Measurements from ENCODE around the gene PMPCA. TPM values are rescaled to one million over a fixed set of nuclear protein-coding genes. Genes with fewer than 3 reads are reported as not detected.

Gene PMPCA
- polyA plus RNA-seq, 1 of the 3 experiments (the other 2 are of a cell fraction), result 125 TPM

- H4K20me1 ChIP-seq (ENCODE audit: insufficient read depth), result peaks cover 47% of the 10 kb centered on the region
These were observed 30.8 kb downstream of the PMPCA start for GRCh38 chr9:136441191-136441680.

DNA sequence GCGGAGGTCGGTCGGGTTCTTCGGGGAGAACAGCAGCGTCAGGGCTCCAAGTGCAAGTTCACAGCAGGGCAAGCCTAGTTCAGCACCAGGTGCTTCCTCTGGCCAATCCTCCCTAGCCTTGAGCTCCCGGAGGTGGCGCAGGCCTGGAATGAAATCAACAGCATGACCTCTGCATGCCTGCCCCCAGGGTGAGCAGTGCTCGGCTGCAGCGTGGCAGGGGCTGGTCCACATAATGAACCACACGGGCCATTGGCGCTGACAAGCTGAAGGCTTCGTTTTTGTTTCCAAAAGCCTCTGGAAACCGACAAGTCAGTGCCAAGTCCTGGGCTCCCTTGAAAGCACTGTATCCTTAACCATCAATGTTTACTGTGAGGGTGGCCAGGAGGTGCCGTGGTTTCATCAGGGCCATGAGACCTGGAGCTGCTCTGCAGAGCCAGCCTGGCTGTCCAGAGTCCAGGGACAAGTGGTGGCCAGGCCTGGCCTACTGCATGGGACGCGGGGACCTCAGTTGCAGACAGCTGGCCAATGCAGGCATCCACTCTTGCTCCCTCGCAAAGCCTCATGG lies 31.3 kb downstream of the PMPCA start:
- H2AFZ ChIP-seq (ENCODE audit: low read depth), result no peak overlapping the region
- 91% methylated on average over 13 of the region's 17 CpGs for WGBS (ENCODE audit: low lambda C conversion rate)
- H3K36me3 ChIP-seq (replicated peaks in 1 of 2; ENCODE audit: control insufficient read depth in 1 of 2, insufficient read depth in 2 of 2, low read length in 1 of 2), result peaks cover 21 to 58% of the 10 kb centered on the region in 2 experiments
- no peak overlapping the region for H3K4me3 ChIP-seq (ENCODE audit: low read depth in 2 of 2, low read length in 1 of 2)
- H3K9me3 ChIP-seq, result no peaks in the 10 kb centered on the region
- H3K9ac ChIP-seq, result no peak overlapping the region
- no peaks in the 10 kb centered on the region for H3K9me2 ChIP-seq
- H3K4me1 ChIP-seq (ENCODE audit: control insufficient read depth in 1 of 2, insufficient read depth in 2 of 2, low read depth in 1 of 2, low read length in 1 of 2), result peaks cover 0 to 18% of the 10 kb centered on the region in 2 experiments; a peak in 1 of 4 replicates
- peaks cover 27% of the 10 kb centered on the region for H3K79me2 ChIP-seq (ENCODE audit: insufficient read depth)
- peaks cover 30% of the 10 kb centered on the region for H3F3A ChIP-seq (replicated peaks; ENCODE audit: insufficient read depth)
- DNase-seq, result no peak
- ChIA-PET CTCF (interaction anchor here (1.2 kb wide), 1 partner anchor 43 kb away, joined by 5 read pairs; no protein-coding TSS in a partner anchor), POLR2A (no interaction called here)
- H3K27me3 ChIP-seq (ENCODE audit: insufficient read depth), result no peaks in the 10 kb centered on the region
- no peak overlapping the region for H3K4me2 ChIP-seq
- no peak overlapping the region for H3K27ac ChIP-seq (ENCODE audit: low read depth in 2 of 2, low read length in 1 of 2)
- peaks cover 42% of the 10 kb centered on the region for H4K20me1 ChIP-seq (ENCODE audit: insufficient read depth)
- no peak for TF ChIP-seq SMC3 (IDR thresholded peaks at IDR 0.05; ENCODE audit: low read depth, low read length)
- TF ChIP-seq SIN3A (IDR thresholded peaks at IDR 0.05; ENCODE audit: borderline replicate concordance, low read depth, low read length), result no peak
- TF ChIP-seq POLR2AphosphoS5 (IDR thresholded peaks at IDR 0.05; ENCODE audit: low read depth, low read length), result no peak
- no peak for TF ChIP-seq TAF1 (IDR thresholded peaks at IDR 0.05; ENCODE audit: borderline replicate concordance, low read depth, low read length)
- no peak for TF ChIP-seq CHD2 (IDR thresholded peaks at IDR 0.05; ENCODE audit: low read length, partially characterized antibody)
- no peak for TF ChIP-seq RCOR1 (IDR thresholded peaks at IDR 0.05; ENCODE audit: low read length)
- TF ChIP-seq MEF2A (IDR thresholded peaks at IDR 0.05; ENCODE audit: borderline replicate concordance, low read depth), result no peak
- no peak for TF ChIP-seq TEAD4 (IDR thresholded peaks at IDR 0.05; ENCODE audit: borderline replicate concordance, insufficient read depth)
- no peak for TF ChIP-seq ELF1 (IDR thresholded peaks at IDR 0.05)
- no peak for TF ChIP-seq RXRA (IDR thresholded peaks at IDR 0.05; ENCODE audit: borderline replicate concordance, low read depth)
- TF ChIP-seq, protein P1, sequence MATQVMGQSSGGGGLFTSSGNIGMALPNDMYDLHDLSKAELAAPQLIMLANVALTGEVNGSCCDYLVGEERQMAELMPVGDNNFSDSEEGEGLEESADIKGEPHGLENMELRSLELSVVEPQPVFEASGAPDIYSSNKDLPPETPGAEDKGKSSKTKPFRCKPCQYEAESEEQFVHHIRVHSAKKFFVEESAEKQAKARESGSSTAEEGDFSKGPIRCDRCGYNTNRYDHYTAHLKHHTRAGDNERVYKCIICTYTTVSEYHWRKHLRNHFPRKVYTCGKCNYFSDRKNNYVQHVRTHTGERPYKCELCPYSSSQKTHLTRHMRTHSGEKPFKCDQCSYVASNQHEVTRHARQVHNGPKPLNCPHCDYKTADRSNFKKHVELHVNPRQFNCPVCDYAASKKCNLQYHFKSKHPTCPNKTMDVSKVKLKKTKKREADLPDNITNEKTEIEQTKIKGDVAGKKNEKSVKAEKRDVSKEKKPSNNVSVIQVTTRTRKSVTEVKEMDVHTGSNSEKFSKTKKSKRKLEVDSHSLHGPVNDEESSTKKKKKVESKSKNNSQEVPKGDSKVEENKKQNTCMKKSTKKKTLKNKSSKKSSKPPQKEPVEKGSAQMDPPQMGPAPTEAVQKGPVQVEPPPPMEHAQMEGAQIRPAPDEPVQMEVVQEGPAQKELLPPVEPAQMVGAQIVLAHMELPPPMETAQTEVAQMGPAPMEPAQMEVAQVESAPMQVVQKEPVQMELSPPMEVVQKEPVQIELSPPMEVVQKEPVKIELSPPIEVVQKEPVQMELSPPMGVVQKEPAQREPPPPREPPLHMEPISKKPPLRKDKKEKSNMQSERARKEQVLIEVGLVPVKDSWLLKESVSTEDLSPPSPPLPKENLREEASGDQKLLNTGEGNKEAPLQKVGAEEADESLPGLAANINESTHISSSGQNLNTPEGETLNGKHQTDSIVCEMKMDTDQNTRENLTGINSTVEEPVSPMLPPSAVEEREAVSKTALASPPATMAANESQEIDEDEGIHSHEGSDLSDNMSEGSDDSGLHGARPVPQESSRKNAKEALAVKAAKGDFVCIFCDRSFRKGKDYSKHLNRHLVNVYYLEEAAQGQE (IDR thresholded peaks at IDR 0.05; ENCODE audit: low read depth, low read length), result no peak
- no peak for TF ChIP-seq RFX5 (IDR thresholded peaks at IDR 0.05; ENCODE audit: low read length)
- no peak for TF ChIP-seq TCF12 (IDR thresholded peaks at IDR 0.05)
- no peak for TF ChIP-seq YY1 (IDR thresholded peaks at IDR 0.05; ENCODE audit: low read depth)
- TF ChIP-seq JUND (IDR thresholded peaks at IDR 0.05), result no peak

More at GRCh38 chr9:136441191-136441680, 30.8 kb downstream of the PMPCA start:
- DNase-seq, result no peak
- Histone ChIP-seq H3K9ac (no peak overlapping the region), H3K36me3 (replicated peaks in 1 of 2; ENCODE audit: control insufficient read depth in 1 of 2, insufficient read depth in 2 of 2, low read length in 1 of 2) (peaks cover 16 to 56% of the 10 kb centered on the region in 2 experiments), H3K27ac (ENCODE audit: low read depth in 2 of 2, low read length in 1 of 2) (no peak overlapping the region), H3K79me2 (ENCODE audit: insufficient read depth) (peaks cover 33% of the 10 kb centered on the region), H3K9me3 (no peaks in the 10 kb centered on the region), H2AFZ (ENCODE audit: low read depth) (no peak overlapping the region), H3F3A (replicated peaks; ENCODE audit: insufficient read depth) (peaks cover 28% of the 10 kb centered on the region), H3K4me2 (no peak overlapping the region), H3K9me2 (no peaks in the 10 kb centered on the region), H3K27me3 (ENCODE audit: insufficient read depth) (no peaks in the 10 kb centered on the region), H3K4me1 (ENCODE audit: control insufficient read depth in 1 of 2, insufficient read depth in 2 of 2, low read depth in 1 of 2, low read length in 1 of 2) (peaks cover 0 to 21% of the 10 kb centered on the region in 2 experiments; a peak in 1 of 4 replicates), H3K4me3 (ENCODE audit: low read depth in 2 of 2, low read length in 1 of 2) (no peak overlapping the region)
- CTCF ChIA-PET, result interaction anchor here (1.1 to 1.7 kb wide), 5 partner anchors 12 to 44 kb away, joined by 3 to 14 read pairs (median 5); no protein-coding TSS in a partner anchor
- TF ChIP-seq MEF2A (IDR thresholded peaks at IDR 0.05; ENCODE audit: borderline replicate concordance, low read depth) (no peak), GABPA (IDR thresholded peaks at IDR 0.05; ENCODE audit: low read depth) (no peak), YY1 (IDR thresholded peaks at IDR 0.05; ENCODE audit: low read depth) (no peak), NFIC (IDR thresholded peaks at IDR 0.05; ENCODE audit: borderline replicate concordance) (no peak), GATA2 (CRISPR knock-in tag; IDR thresholded peaks at IDR 0.05) (no peak), MAX (IDR thresholded peaks at IDR 0.05; ENCODE audit: low read depth) (no peak), SIN3A (IDR thresholded peaks at IDR 0.05; ENCODE audit: borderline replicate concordance, low read depth, low read length) (no peak), FOSL2 (IDR thresholded peaks at IDR 0.05; ENCODE audit: borderline replicate concordance, low read depth) (no peak)
- TF ChIP-seq, protein P2, sequence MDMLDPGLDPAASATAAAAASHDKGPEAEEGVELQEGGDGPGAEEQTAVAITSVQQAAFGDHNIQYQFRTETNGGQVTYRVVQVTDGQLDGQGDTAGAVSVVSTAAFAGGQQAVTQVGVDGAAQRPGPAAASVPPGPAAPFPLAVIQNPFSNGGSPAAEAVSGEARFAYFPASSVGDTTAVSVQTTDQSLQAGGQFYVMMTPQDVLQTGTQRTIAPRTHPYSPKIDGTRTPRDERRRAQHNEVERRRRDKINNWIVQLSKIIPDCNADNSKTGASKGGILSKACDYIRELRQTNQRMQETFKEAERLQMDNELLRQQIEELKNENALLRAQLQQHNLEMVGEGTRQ (IDR thresholded peaks at IDR 0.05; ENCODE audit: borderline replicate concordance, low read depth, low read length), result no peak
- TF ChIP-seq, protein P3, sequence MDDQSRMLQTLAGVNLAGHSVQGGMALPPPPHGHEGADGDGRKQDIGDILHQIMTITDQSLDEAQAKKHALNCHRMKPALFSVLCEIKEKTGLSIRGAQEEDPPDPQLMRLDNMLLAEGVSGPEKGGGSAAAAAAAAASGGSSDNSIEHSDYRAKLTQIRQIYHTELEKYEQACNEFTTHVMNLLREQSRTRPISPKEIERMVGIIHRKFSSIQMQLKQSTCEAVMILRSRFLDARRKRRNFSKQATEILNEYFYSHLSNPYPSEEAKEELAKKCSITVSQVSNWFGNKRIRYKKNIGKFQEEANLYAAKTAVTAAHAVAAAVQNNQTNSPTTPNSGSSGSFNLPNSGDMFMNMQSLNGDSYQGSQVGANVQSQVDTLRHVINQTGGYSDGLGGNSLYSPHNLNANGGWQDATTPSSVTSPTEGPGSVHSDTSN (IDR thresholded peaks at IDR 0.05), result no peak
- WGBS (ENCODE audit: low lambda C conversion rate), result 84% methylated on average over 15 of the region's 15 CpGs
- POLR2A ChIA-PET, result no interaction called here

Data from SK-N-SH (cell line).